Activated naive CD8-positive, alpha-beta T cell treated with anti-CD3 and anti-CD28 coated beads, Interleukin-2, amount 50 U/mL, for 24 hours (primary cell): ENCODE measurements around the gene DDAH1.

Experiments
- ATAC-seq: fragments of 150-1000 bp; cut with Tn5 transposase; one replicate; pipeline ENCODE4 v1.10.0; 2021
- DNase-seq: peaks from one replicate; pipeline ENCODE4 v3.0.0; 2021
- H3K27ac Mint-ChIP-seq: one replicate; pipeline ENCODE4 v1.8.0; 2021; ENCODE audit warnings: mild to moderate bottlenecking, mixed read lengths
- H3K27me3 Mint-ChIP-seq: one replicate; pipeline ENCODE4 v1.8.0; 2021; ENCODE audit warnings: mixed read lengths
- H3K36me3 Mint-ChIP-seq: one replicate; pipeline ENCODE4 v1.8.0; 2021; ENCODE audit warnings: low read depth, mixed read lengths
- H3K4me1 Mint-ChIP-seq: one replicate; pipeline ENCODE4 v1.8.0; 2021; ENCODE audit warnings: mixed read lengths
- H3K4me3 Mint-ChIP-seq: one replicate; pipeline ENCODE4 v1.8.0; 2021; ENCODE audit warnings: mild to moderate bottlenecking, moderate library complexity, mixed read lengths
- H3K9me3 Mint-ChIP-seq: one replicate; pipeline ENCODE4 v1.8.0; 2021; ENCODE audit warnings: mixed read lengths

DDAH1 gene

DNA sequence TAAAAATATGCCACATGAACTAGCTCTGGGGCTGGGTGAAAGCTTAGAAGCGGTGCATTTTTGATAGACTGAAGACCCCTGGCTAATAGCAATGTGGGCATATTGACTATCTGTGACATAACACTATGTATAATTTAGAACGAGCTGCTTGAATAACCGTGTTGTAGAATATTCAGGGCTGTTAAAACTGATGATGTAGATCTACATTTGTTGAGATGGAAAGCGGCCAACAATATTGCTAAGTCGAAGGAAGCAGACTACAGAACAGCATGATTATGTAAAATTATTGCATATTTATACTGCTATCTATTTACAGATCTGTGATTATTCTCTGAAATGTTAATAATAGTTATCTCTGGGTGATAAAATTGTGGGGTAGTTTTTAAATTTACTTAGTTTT, 147.4 kb downstream of the DDAH1 start:
- Mint-ChIP-seq H3K27ac (no peak overlapping the region), H3K4me1 (peaks cover 16% of the 10 kb centered on the region), H3K27me3 (peaks cover 54% of the 10 kb centered on the region), H3K4me3 (no peak overlapping the region), H3K9me3 (no peaks in the 10 kb centered on the region), H3K36me3 (no peaks in the 10 kb centered on the region)
- no peak for ATAC-seq
- no peak for DNase-seq

DNA sequence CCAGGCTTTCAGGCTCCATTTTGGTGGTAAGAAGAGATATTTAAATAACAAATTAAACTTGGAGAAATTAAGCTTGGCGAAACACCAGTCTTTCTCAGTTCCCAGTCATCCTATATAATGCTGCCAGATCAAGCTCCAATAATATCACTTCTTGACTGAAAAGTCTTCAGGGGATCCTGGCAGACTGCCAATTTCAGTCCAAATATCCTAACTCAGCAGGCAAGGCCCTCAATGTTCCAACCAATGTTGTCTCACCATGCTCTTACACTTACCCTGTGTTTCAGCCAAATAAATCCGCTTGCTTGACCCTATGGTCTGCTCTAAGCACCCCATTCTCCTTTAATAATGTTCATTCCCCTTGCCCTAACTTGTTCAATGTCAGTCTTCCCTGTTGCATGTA, 148.6 kb downstream of the DDAH1 start:
- no peaks in the 10 kb centered on the region for H3K36me3 Mint-ChIP-seq
- peaks cover 56% of the 10 kb centered on the region for H3K27me3 Mint-ChIP-seq
- ATAC-seq (no peak), DNase-seq (no peak)
- peaks cover 13% of the 10 kb centered on the region for H3K4me1 Mint-ChIP-seq
- no peaks in the 10 kb centered on the region for H3K9me3 Mint-ChIP-seq
- no peak overlapping the region for H3K4me3 Mint-ChIP-seq
- H3K27ac Mint-ChIP-seq = no peak overlapping the region

DNA sequence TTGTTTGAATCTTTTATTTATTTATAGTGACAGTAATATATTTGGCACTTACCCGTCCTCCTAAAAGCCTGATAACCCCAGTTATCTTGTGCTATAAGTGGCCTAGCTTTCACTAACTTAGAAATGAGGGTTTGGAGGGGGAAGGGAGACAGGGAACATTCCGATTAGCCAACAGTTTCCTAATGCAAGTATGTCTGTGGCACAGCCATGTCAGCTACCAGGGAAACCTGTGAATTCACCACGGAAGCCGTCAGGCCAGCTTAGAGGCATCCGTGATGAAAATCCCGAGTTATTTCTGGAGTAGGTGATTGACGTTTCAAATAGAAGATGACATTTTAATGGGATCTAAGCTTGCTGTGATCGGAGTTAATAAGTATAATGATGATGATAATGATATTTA, 149.2 kb downstream of the DDAH1 start:
- Mint-ChIP-seq H3K27ac (no peak overlapping the region), H3K27me3 (peaks cover 55% of the 10 kb centered on the region), H3K4me3 (no peak overlapping the region), H3K36me3 (no peaks in the 10 kb centered on the region), H3K9me3 (no peaks in the 10 kb centered on the region), H3K4me1 (peaks cover 9% of the 10 kb centered on the region)
- ATAC-seq (no peak), DNase-seq (no peak)

DNA sequence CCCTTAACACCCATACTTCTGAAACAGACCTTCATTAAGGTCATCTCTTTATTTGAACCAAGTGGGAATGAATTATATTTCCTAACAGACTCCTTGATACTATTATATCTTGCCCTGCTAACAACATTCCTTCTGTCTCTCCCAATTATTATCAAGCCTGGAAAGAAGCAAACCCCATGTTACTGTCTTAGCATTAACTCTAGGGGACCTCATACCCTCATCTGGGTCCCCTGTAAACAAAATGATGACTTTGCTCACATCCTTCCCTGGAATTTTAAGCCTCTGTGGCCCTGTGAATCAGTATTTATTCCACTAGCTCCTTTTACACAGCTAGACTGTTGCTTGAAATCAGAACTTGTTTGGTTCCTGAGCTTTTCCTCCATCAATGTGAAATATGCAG, 150.2 kb downstream of the DDAH1 start:
- no peaks in the 10 kb centered on the region for H3K36me3 Mint-ChIP-seq

DNA sequence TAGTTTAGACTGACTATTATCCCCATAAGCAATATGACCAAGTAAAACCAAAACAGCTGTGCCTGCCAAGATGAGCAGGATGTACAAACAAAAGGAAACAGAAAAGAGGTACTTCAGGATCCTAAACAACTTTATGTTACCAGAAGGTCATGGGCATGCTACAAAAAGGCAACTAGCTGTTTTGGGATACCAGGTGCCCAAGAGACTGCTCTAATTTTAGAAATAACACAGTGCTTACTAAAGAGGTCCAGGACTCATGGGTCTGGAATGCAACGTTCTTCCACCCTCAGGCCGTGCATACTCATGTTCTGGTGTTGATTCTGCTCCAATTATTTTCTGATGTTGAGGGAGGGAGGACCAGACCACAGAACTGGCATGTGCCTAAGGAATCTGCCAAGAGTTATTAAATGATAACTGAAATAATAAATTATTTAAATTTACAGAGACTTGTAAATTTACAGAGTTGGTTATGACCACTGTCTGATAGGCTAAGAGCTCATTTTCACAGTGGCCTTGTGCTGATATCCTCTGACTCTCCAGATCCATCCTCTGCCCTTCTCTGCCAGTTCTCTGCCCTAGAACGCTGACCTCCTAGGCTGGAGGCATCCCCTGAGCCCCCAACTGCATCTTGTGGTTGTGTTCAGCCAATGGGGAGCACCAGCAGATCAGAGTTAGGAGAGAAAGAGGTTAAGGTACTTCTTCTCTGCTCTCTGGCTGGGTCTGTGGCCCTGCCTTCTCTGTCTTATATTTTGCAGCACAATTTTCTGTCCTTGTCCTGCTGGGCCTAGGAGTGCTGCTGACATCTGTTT, 150.9 kb downstream of the DDAH1 start:
- H3K9me3 Mint-ChIP-seq = no peaks in the 10 kb centered on the region
- ATAC-seq (no peak), DNase-seq (no peak)
- H3K4me1 Mint-ChIP-seq = no peaks in the 10 kb centered on the region
- H3K36me3 Mint-ChIP-seq = no peaks in the 10 kb centered on the region
- H3K27me3 Mint-ChIP-seq = peaks cover 57% of the 10 kb centered on the region
- no peak overlapping the region for H3K27ac Mint-ChIP-seq
- H3K4me3 Mint-ChIP-seq = no peak overlapping the region

More for the DNA sequence above, 150.2 kb downstream of the DDAH1 start:
- Mint-ChIP-seq H3K4me1 (peaks cover 3% of the 10 kb centered on the region), H3K27ac (no peak overlapping the region), H3K9me3 (no peaks in the 10 kb centered on the region), H3K4me3 (no peak overlapping the region), H3K27me3 (peaks cover 56% of the 10 kb centered on the region)
- DNase-seq (no peak), ATAC-seq (no peak)

DNA sequence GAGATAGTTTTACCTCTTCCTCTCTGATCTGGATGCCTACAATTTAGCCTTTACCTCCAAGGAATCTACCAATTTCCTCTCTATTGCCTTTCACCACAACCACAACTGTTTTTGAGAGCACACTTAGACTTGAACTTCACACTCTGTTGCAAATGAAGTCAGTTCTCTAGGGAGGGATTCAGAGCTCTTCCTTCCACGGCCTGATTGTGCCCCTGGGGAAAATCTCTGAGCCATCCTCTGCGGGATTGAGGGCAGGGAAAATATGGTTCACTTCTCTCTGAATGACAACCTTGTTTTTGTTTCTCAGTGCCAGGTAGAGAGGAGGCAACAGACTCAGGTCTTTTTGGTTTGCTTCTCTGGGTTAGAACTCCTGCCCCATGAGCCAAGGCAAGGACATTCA, 153.1 kb downstream of the DDAH1 start:
- ATAC-seq (no peak), DNase-seq (no peak)
- Mint-ChIP-seq H3K4me3 (no peak overlapping the region), H3K9me3 (no peaks in the 10 kb centered on the region), H3K27me3 (peaks cover 39% of the 10 kb centered on the region), H3K27ac (no peak overlapping the region), H3K36me3 (no peaks in the 10 kb centered on the region), H3K4me1 (peaks cover 4% of the 10 kb centered on the region)

DNA sequence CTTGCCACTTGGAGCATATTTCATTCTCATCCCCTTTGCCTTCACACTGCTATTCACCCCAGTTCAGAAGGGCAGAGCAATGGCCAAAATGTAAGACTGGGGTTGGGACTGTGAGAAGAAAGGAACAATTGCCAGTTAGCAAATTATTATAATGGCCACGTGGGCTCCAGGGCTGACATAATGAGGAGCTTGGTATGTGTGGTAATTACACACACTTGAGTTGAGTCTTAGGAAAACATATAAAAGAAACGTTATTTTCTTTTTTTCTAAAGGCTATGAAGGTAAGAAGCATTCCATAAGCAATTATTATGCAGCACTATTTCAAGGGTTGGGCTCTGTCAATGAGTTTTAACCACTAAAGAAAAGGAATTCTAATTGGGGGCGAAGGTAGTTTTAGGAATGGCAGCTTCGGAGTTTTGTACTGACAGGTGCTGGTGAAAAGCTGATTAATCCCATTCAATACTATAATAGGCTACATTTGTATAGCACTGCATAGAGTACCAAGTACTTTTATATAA, 156.1 kb downstream of the DDAH1 start:
- Mint-ChIP-seq H3K36me3 (no peaks in the 10 kb centered on the region), H3K9me3 (no peaks in the 10 kb centered on the region), H3K27ac (no peak overlapping the region), H3K4me1 (peaks cover 4% of the 10 kb centered on the region), H3K27me3 (peaks cover 49% of the 10 kb centered on the region), H3K4me3 (no peak overlapping the region)
- ATAC-seq (no peak), DNase-seq (no peak)

DNA sequence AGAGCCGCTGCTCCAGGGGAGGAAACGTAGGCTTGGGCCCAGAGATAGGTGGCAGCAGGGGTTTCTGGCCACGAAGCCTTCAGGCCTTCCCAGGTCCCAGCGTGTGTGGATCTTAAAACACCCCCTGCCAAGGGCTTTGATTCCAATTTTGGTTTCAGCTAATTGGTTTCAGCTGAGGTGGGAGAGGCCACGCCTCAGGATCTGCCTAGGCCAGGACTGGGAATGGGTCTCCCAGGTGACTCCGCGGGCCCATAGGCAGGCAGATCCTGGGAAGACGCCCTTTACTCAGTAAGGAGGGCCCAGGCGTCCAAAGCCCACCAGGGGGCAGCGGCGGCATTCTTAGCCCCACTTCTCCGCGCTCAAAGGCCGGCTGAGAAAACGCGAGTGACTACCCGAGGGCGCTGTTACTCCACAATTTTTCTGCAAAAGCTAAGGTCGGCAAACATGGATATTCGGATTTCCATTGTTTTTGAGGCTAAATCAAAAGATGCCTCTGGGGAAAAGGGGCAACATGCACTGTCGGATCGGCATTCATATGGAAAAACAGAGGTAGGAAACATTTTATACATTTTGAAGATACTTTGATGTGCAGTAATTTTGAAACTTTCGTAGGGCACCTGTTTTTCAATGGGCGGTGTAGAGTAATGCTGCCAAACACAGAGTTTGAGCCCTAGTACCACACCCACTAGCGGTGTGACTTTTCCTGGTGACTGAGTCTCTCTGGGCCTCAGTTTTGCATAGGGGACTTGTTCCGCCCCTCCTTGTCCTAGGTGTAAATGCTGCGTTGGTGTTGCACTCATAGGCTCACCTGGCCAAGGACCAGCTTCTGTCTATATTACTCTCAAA, 156.7 kb downstream of the DDAH1 start:
- Mint-ChIP-seq H3K9me3 (no peaks in the 10 kb centered on the region), H3K27me3 (peaks cover 55% of the 10 kb centered on the region)

DNA sequence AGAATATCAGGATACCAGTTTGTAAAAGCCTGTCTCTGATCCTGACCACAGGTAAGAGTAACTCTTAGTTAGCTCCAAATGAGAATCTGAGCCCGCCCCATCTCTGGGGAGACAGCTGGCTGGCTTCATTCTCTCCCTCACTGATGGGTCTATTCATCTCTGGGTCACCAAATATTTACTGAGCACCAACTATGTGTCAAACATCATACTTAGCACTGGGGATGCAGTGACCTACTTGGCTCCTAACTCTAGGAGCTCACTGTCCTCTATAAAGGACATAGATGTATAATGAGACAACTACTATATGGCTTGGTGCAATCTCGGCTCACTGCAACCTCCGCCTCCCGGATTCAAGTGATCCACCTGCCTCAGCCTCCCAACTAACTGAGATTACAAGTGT, 158.7 kb downstream of the DDAH1 start:
- Mint-ChIP-seq H3K27me3 (peaks cover 64% of the 10 kb centered on the region), H3K36me3 (no peaks in the 10 kb centered on the region), H3K27ac (no peak overlapping the region), H3K9me3 (no peaks in the 10 kb centered on the region), H3K4me3 (no peak overlapping the region), H3K4me1 (peaks cover 4% of the 10 kb centered on the region)
- ATAC-seq (no peak), DNase-seq (no peak)

More for the DNA sequence above, 156.7 kb downstream of the DDAH1 start:
- Mint-ChIP-seq H3K4me1 (peaks cover 4% of the 10 kb centered on the region), H3K27ac (no peak overlapping the region), H3K36me3 (no peaks in the 10 kb centered on the region), H3K4me3 (no peak overlapping the region)
- peak; percentile 77 for DNase-seq
- peak; percentile 91 for ATAC-seq

DNA sequence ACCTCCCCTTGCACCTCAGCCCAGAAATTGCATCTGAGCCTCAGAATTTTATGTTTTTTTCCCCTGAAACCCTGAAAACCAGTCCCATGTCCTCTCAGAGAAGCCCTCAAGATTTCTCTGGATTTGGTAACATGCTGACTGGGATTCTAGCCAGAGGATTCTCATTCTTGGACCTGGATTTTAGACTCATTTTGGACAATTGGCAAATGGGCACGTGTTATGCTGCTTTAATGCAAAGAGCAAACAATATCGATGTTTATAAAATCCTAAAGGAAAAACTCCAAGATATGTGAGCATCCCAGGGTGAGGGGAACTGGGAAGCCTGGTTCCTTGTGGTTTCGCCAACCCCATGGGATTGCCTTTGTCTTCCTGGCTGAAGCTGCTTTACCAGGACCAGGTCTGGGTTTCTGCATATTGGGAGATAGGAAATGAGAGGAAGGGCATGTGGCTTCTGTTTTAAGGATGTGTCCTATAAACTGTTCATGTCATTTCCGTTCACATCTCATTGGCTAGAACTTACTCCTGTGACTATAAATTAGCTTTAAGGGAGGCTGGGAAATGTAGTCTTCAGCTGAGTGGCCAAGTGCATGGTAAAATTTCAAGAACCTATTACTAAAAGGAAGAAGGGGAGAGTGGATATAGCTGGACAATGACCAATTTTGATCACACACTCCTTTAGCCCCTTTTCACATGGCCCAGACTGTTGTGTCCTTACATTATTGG, 161.4 kb downstream of the DDAH1 start:
- H3K9me3 Mint-ChIP-seq = no peaks in the 10 kb centered on the region
- H3K36me3 Mint-ChIP-seq = no peaks in the 10 kb centered on the region
- H3K4me3 Mint-ChIP-seq = no peak overlapping the region
- peaks cover 59% of the 10 kb centered on the region for H3K27me3 Mint-ChIP-seq
- H3K4me1 Mint-ChIP-seq = peaks cover 12% of the 10 kb centered on the region
- DNase-seq = no peak
- no peak for ATAC-seq
- no peak overlapping the region for H3K27ac Mint-ChIP-seq

DNA sequence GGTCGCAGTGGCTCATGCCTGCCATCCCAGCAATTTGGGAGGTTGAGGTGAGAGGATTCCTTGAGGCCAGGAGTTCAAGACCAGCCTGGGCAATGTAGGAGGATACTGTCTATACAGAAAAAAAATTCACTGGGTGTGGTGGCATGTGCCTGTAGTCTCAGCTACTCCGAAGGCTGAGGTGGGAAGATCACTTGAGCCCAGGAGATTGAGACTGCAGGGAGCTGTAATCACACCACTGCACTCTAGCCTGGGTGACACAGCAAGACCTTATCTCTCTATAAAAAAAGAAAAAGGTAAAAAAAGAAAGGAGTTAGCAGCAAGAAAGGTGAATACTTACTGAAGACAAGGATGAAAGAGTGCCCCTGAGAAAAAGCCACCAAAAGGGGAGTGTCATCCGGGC, 164.8 kb downstream of the DDAH1 start:
- Mint-ChIP-seq H3K9me3 (no peaks in the 10 kb centered on the region), H3K27ac (no peak overlapping the region), H3K36me3 (peaks cover 2% of the 10 kb centered on the region), H3K27me3 (peaks cover 56% of the 10 kb centered on the region), H3K4me3 (no peak overlapping the region), H3K4me1 (peaks cover 27% of the 10 kb centered on the region)
- ATAC-seq = no peak
- DNase-seq = no peak

DNA sequence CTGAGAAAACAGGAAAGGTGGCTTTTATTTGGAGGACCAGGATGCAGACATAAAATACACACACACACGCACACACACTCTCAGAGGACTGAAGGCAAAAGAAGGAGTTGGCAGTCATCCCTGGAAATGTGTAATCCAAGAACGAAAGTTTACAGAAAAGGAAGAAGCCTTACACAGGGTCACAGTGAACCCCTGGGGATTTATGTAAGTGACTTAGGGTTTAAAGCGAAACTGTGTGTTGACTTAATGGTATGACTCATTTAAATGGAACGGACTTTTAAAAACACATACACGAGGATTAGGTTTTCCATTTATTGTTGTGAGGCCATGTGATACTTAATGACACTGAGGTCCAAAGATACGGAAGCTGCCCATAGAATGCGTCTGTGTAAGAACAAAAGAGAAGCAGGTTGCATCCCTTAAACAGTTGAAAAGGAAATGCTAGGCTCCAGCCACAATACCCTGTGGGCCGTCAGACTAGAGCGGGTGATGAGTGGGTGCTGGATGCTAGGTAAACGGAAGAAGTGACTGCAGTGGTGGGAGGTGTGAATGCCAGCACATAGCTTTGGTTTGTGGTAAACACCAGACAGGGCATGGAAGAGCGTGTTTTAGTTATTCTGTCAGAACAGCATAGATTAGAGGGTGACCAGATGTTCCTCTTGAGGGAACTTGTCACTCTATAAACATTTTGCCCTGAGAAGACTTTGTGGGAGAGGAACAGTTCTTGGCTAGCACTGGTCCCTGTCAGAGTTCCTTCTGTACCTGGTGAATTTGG, 166.9 kb downstream of the DDAH1 start:
- Mint-ChIP-seq H3K36me3 (peaks cover 2% of the 10 kb centered on the region), H3K27me3 (peaks cover 43% of the 10 kb centered on the region), H3K27ac (peak overlapping the region; percentile 90), H3K4me1 (peaks cover 34% of the 10 kb centered on the region), H3K4me3 (peak overlapping the region; percentile 70), H3K9me3 (no peaks in the 10 kb centered on the region)
- DNase-seq = peak; percentile 71
- ATAC-seq = peak; percentile 98

DNA sequence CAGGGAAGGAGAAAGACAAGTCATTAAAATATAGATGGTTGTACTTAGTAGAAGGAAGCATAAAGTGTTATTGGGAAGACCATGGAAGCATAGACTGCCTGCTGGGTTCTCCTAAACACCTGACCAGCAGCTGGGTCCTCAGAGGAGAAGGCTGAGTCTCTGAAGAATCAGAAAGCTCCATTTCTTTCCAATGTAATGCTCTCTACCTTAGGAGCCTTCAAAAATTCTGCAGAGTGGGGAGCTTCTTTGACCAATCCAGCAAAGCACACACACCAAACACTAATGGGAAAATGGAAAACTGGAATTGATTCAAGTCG, 167.5 kb downstream of the DDAH1 start:
- Mint-ChIP-seq H3K4me1 (peaks cover 34% of the 10 kb centered on the region), H3K27me3 (peaks cover 39% of the 10 kb centered on the region), H3K4me3 (peak overlapping the region; percentile 70), H3K36me3 (peaks cover 2% of the 10 kb centered on the region), H3K9me3 (no peaks in the 10 kb centered on the region), H3K27ac (peak overlapping the region; percentile 90)
- ATAC-seq (no peak), DNase-seq (no peak)

DNA sequence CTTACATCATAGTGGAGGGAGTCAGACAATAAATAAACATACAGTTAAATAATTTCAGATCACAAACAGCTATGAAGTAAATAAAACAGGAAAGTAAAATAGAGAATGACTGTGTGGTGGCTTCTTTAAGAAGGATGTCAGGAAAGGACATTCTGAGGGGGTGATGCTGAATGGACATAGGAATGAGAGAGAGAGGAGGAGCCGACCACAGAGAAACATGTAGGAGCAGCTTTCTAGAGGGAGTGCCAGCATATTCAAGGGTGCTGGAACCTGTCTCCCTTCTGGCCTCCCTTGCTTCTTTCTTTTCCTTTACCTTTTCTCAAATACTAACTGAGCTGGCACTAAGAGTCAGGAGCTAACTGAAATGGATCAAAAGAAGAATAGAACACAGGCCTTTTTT, 168.0 kb downstream of the DDAH1 start:
- Mint-ChIP-seq H3K36me3 (peaks cover 2% of the 10 kb centered on the region), H3K4me3 (no peak overlapping the region), H3K9me3 (no peaks in the 10 kb centered on the region), H3K4me1 (peaks cover 34% of the 10 kb centered on the region), H3K27ac (peak overlapping the region; percentile 41), H3K27me3 (peaks cover 33% of the 10 kb centered on the region)
- no peak for ATAC-seq
- no peak for DNase-seq
